ENCODE measurements around the gene MKNK1.

DNA sequence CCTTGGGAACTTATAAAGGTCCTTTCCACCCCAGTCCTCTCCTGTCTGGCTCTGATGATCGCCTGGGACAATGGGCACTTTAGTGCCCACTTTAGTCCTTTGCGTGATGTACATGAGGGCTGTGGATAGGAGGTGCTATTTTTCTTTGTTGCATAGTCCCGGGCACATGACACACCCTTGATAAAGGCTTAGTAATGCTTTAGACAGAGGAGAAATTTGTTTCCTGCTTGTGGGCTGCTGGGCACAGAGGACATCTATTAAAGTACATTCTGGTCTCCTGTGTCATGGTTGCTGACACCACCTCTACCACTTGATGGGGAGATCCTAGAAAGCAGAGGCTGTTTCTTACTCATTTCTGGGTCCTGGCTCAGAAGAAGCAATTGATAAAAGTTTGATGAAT, 47.2 kb downstream of the MKNK1 start:
- TF ChIP-seq POLR2A (IDR thresholded peaks at IDR 0.05; ENCODE audit: low read depth, low read length) (no peak), RFX5 (IDR thresholded peaks at IDR 0.05; ENCODE audit: low read depth, low read length) (no peak), SMC3 (IDR thresholded peaks at IDR 0.05; ENCODE audit: low read depth, low read length) (no peak), BHLHE40 (IDR thresholded peaks at IDR 0.05; ENCODE audit: low read depth, low read length) (no peak; the same call in 1 of the 2 replicates), RCOR1 (IDR thresholded peaks at IDR 0.05; ENCODE audit: insufficient replicate concordance, low read length) (no peak), MAFK (IDR thresholded peaks at IDR 0.05; ENCODE audit: low read depth, low read length) (no peak)
- TF ChIP-seq, protein P1, sequence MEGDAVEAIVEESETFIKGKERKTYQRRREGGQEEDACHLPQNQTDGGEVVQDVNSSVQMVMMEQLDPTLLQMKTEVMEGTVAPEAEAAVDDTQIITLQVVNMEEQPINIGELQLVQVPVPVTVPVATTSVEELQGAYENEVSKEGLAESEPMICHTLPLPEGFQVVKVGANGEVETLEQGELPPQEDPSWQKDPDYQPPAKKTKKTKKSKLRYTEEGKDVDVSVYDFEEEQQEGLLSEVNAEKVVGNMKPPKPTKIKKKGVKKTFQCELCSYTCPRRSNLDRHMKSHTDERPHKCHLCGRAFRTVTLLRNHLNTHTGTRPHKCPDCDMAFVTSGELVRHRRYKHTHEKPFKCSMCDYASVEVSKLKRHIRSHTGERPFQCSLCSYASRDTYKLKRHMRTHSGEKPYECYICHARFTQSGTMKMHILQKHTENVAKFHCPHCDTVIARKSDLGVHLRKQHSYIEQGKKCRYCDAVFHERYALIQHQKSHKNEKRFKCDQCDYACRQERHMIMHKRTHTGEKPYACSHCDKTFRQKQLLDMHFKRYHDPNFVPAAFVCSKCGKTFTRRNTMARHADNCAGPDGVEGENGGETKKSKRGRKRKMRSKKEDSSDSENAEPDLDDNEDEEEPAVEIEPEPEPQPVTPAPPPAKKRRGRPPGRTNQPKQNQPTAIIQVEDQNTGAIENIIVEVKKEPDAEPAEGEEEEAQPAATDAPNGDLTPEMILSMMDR (conservative IDR thresholded peaks at IDR 0.05; ENCODE audit: low read depth, low read length), result no peak

Measured in IMR-90 (cell line).